Astrocyte (in vitro differentiated cells and primary cell): ENCODE results near the gene SAA2. TPM values are rescaled to one million over a fixed set of nuclear protein-coding genes. Genes with fewer than 3 reads are reported as not detected.

Source experiments
- DNase-seq: peaks from one replicate; pipeline ENCODE4 v3.0.0-alpha.2; 2010; ENCODE audit warnings: low read depth
- FAIRE-seq: peaks from 2 replicates; lab custom pipeline; 2011; peaks lifted over from hg19 to GRCh38; lab: Jason Lieb, UNC
- H2AFZ ChIP-seq: 2 replicates; pipeline ENCODE4 v1.6.0; 2012; ENCODE audit warnings: low read depth, low read length, inconsistent platforms
- H3K27ac ChIP-seq: 2 replicates; pipeline ENCODE4 v1.5.1; 2011; ENCODE audit warnings: low read depth, low read length, inconsistent platforms
- H3K27me3 ChIP-seq: 2 replicates; pipeline ENCODE4 v1.6.0; 2011; ENCODE audit warnings: low read length, inconsistent platforms; ENCODE audit not compliant: insufficient read depth
- H3K36me3 ChIP-seq: 2 replicates; pipeline ENCODE4 v1.5.1; 2011; ENCODE audit warnings: low read length, inconsistent platforms; ENCODE audit not compliant: insufficient read depth
- H3K4me1 ChIP-seq: 2 replicates; pipeline ENCODE4 v1.5.1; 2011; ENCODE audit warnings: low read length, inconsistent platforms; ENCODE audit not compliant: insufficient read depth
- H3K4me2 ChIP-seq: 2 replicates; pipeline ENCODE4 v1.6.0; 2012; ENCODE audit warnings: low read length, inconsistent platforms
- H3K4me3 ChIP-seq: 2 replicates; pipeline ENCODE4 v1.5.1; 2011; ENCODE audit warnings: low read depth, mild to moderate bottlenecking, low read length, inconsistent platforms; ENCODE audit not compliant: insufficient read depth
- H3K79me2 ChIP-seq: 2 replicates; pipeline ENCODE4 v1.6.0; 2012; ENCODE audit warnings: mild to moderate bottlenecking, low read length, inconsistent platforms; ENCODE audit not compliant: insufficient read depth
- H3K9ac ChIP-seq: 2 replicates; pipeline ENCODE4 v1.6.0; 2012; ENCODE audit warnings: mild to moderate bottlenecking, low read length, inconsistent platforms
- H3K9me3 ChIP-seq: 2 replicates; pipeline ENCODE4 v1.5.1; 2012; ENCODE audit warnings: low read depth, mild to moderate bottlenecking, low read length, inconsistent platforms; ENCODE audit not compliant: insufficient read depth
- H4K20me1 ChIP-seq: 2 replicates; pipeline ENCODE4 v1.6.0; 2012; ENCODE audit warnings: low read length, inconsistent platforms; ENCODE audit not compliant: insufficient read depth
- H3K27ac Mint-ChIP-seq: one replicate; pipeline ENCODE4 v1.8.0; 2021; ENCODE audit warnings: mild to moderate bottlenecking, mixed read lengths; ENCODE audit not compliant: unreplicated experiment
- H3K27me3 Mint-ChIP-seq: one replicate; pipeline ENCODE4 v1.8.0; 2021; ENCODE audit warnings: low read depth, mixed read lengths; ENCODE audit not compliant: unreplicated experiment
- H3K36me3 Mint-ChIP-seq: one replicate; pipeline ENCODE4 v1.8.0; 2021; ENCODE audit warnings: low read depth, mixed read lengths; ENCODE audit not compliant: unreplicated experiment
- H3K4me1 Mint-ChIP-seq: one replicate; pipeline ENCODE4 v1.8.0; 2021; ENCODE audit warnings: low read depth, mixed read lengths; ENCODE audit not compliant: unreplicated experiment
- H3K4me3 Mint-ChIP-seq: one replicate; pipeline ENCODE4 v1.8.0; 2021; ENCODE audit warnings: mild to moderate bottlenecking, moderate library complexity, mixed read lengths; ENCODE audit not compliant: unreplicated experiment
- H3K9me3 Mint-ChIP-seq: one replicate; pipeline ENCODE4 v1.8.0; 2021; ENCODE audit warnings: mild to moderate bottlenecking, mixed read lengths; ENCODE audit not compliant: unreplicated experiment
- CTCF ChIP-seq: IDR thresholded peaks from 2 replicates; pipeline ENCODE4 v1.5.1; 2011; ENCODE audit warnings: low read depth, mild to moderate bottlenecking, inconsistent platforms, low read length, moderate library complexity; ENCODE audit not compliant: insufficient read depth
- EZH2 ChIP-seq: IDR thresholded peaks from 2 replicates; pipeline ENCODE4 v1.6.1; 2012; ENCODE audit warnings: mild to moderate bottlenecking, low read length, inconsistent platforms; ENCODE audit not compliant: insufficient read depth
- total RNA-seq: library from RNA; stranded (reverse); gene quantifications from 2 replicates; pipeline ENCODE4 v1.2.1, GENCODE V29; 2021

The SAA2 gene
- total RNA-seq, 1 donor from 2014 or later: not detected

DNA sequence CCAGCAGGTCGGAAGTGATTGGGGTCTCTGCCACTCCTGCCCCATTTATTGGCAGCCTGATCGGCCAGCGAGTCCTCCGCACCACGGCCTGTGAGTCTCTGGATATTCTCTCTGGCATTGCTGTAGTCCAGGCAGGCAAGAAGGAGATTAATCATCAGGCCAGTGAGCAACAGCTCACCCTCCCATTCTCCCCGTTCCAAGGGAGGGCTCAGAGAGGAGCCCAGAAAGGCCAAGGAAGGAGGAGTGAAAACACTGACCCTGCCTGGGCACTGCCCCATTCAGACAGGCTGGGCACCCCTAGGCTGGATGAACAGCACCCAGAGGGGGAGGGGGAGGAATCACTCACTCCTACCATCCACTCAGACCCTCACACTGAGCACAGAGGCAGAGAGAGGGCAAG, 3.1 kb downstream of the SAA2 start:
- Mint-ChIP-seq H3K27me3 (peaks cover 8% of the 10 kb centered on the region), H3K36me3 (peaks cover 1% of the 10 kb centered on the region), H3K4me1 (peaks cover 8% of the 10 kb centered on the region), H3K4me3 (no peak overlapping the region), H3K27ac (no peak overlapping the region), H3K9me3 (no peaks in the 10 kb centered on the region)
- H3K36me3 ChIP-seq: no peaks in the 10 kb centered on the region
- H2AFZ ChIP-seq: no peak overlapping the region
- no peaks in the 10 kb centered on the region for H4K20me1 ChIP-seq
- DNase-seq (no peak), FAIRE-seq (no peak)
- H3K9ac ChIP-seq: no peak overlapping the region
- H3K79me2 ChIP-seq: no peaks in the 10 kb centered on the region
- H3K4me1 ChIP-seq: no peaks in the 10 kb centered on the region
- H3K27ac ChIP-seq: no peak overlapping the region
- H3K4me3 ChIP-seq: no peak overlapping the region
- no peak overlapping the region for H3K4me2 ChIP-seq
- H3K9me3 ChIP-seq: no peaks in the 10 kb centered on the region
- TF ChIP-seq EZH2: no peak
- H3K27me3 ChIP-seq: no peaks in the 10 kb centered on the region

GRCh38 chr11:18243783-18244362, 4.6 kb downstream of the SAA2 start:
- TF ChIP-seq EZH2 (no peak), CTCF (peak; percentile 83)
- no peak overlapping the region for H3K4me3 Mint-ChIP-seq
- peaks cover 1% of the 10 kb centered on the region for H3K36me3 Mint-ChIP-seq
- no peak overlapping the region for H2AFZ ChIP-seq
- H4K20me1 ChIP-seq: no peaks in the 10 kb centered on the region
- H3K4me2 ChIP-seq: no peak overlapping the region
- no peaks in the 10 kb centered on the region for H3K4me1 ChIP-seq
- no peaks in the 10 kb centered on the region for H3K79me2 ChIP-seq
- peak; percentile 44 for DNase-seq
- H3K9me3 Mint-ChIP-seq: no peaks in the 10 kb centered on the region
- H3K27ac ChIP-seq: no peak overlapping the region
- no peak overlapping the region for H3K9ac ChIP-seq
- no peak overlapping the region for H3K27ac Mint-ChIP-seq
- no peaks in the 10 kb centered on the region for H3K36me3 ChIP-seq
- peaks cover 6% of the 10 kb centered on the region for H3K27me3 Mint-ChIP-seq
- no peak for FAIRE-seq
- H3K4me3 ChIP-seq: no peak overlapping the region
- no peaks in the 10 kb centered on the region for H3K27me3 ChIP-seq
- no peaks in the 10 kb centered on the region for H3K9me3 ChIP-seq
- peaks cover 8% of the 10 kb centered on the region for H3K4me1 Mint-ChIP-seq

GRCh38 chr11:18239655-18240054, 8.8 kb downstream of the SAA2 start:
- Histone ChIP-seq H3K27ac (no peak overlapping the region), H4K20me1 (no peaks in the 10 kb centered on the region), H3K36me3 (no peaks in the 10 kb centered on the region), H3K4me3 (no peak overlapping the region), H3K79me2 (no peaks in the 10 kb centered on the region), H3K27me3 (no peaks in the 10 kb centered on the region), H3K4me1 (no peaks in the 10 kb centered on the region), H3K4me2 (no peak overlapping the region), H2AFZ (no peak overlapping the region), H3K9ac (no peak overlapping the region), H3K9me3 (no peaks in the 10 kb centered on the region)
- Mint-ChIP-seq H3K9me3 (no peaks in the 10 kb centered on the region), H3K4me1 (peaks cover 6% of the 10 kb centered on the region), H3K27me3 (peaks cover 2% of the 10 kb centered on the region), H3K36me3 (no peaks in the 10 kb centered on the region), H3K27ac (no peak overlapping the region), H3K4me3 (no peak overlapping the region)
- TF ChIP-seq EZH2 (no peak), CTCF (no peak)
- no peak for DNase-seq
- no peak for FAIRE-seq
